Measurements from ENCODE around the gene RIOK2.

- TF ChIP-seq, protein P1, sequence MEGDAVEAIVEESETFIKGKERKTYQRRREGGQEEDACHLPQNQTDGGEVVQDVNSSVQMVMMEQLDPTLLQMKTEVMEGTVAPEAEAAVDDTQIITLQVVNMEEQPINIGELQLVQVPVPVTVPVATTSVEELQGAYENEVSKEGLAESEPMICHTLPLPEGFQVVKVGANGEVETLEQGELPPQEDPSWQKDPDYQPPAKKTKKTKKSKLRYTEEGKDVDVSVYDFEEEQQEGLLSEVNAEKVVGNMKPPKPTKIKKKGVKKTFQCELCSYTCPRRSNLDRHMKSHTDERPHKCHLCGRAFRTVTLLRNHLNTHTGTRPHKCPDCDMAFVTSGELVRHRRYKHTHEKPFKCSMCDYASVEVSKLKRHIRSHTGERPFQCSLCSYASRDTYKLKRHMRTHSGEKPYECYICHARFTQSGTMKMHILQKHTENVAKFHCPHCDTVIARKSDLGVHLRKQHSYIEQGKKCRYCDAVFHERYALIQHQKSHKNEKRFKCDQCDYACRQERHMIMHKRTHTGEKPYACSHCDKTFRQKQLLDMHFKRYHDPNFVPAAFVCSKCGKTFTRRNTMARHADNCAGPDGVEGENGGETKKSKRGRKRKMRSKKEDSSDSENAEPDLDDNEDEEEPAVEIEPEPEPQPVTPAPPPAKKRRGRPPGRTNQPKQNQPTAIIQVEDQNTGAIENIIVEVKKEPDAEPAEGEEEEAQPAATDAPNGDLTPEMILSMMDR (IDR thresholded peaks at IDR 0.05 in 2 of 3, conservative IDR thresholded peaks at IDR 0.05 in 1 of 3; ENCODE audit: control insufficient read depth in 2 of 3, extremely low read depth in 1 of 3, insufficient read depth in 1 of 3, low read depth in 3 of 3, low read length in 3 of 3), result no peak
- TF ChIP-seq ETV6 (conservative IDR thresholded peaks at IDR 0.05 in 1 of 2, IDR thresholded peaks at IDR 0.05 in 1 of 2; ENCODE audit: borderline replicate concordance in 1 of 2, low read depth in 1 of 2) (no peak), CREB1 (IDR thresholded peaks at IDR 0.05; ENCODE audit: low read depth) (no peak), EP300 (IDR thresholded peaks at IDR 0.05; ENCODE audit: borderline replicate concordance in 1 of 2, control insufficient read depth in 1 of 2, low read depth in 2 of 2, low read length in 2 of 2) (no peak)
- TF ChIP-seq, protein P2, sequence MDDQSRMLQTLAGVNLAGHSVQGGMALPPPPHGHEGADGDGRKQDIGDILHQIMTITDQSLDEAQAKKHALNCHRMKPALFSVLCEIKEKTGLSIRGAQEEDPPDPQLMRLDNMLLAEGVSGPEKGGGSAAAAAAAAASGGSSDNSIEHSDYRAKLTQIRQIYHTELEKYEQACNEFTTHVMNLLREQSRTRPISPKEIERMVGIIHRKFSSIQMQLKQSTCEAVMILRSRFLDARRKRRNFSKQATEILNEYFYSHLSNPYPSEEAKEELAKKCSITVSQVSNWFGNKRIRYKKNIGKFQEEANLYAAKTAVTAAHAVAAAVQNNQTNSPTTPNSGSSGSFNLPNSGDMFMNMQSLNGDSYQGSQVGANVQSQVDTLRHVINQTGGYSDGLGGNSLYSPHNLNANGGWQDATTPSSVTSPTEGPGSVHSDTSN (IDR thresholded peaks at IDR 0.05; ENCODE audit: insufficient replicate concordance, low read depth, low read length), result no peak
Measured at GRCh38 chr5:97183930-97184213, 825 bp upstream of the RIOK2 start.

Data from GM12878 (cell line).